ENCODE measurements around the gene GLCCI1. TPM values are rescaled to one million over a fixed set of nuclear protein-coding genes. Genes with fewer than 3 reads are reported as not detected.

The GLCCI1 gene
- total RNA-seq, 2 donors from 2014 or later, result 9.1 to 9.2 TPM

- DNase-seq (ENCODE audit: low spot score), result no peak
- H3K36me3 ChIP-seq, result no peaks in the 10 kb centered on the region
- no peaks in the 10 kb centered on the region for H3K4me1 ChIP-seq (replicated peaks)
- no peaks in the 10 kb centered on the region for H3K9me3 ChIP-seq
- 76% methylated on average over 4 of the region's 4 CpGs for WGBS
- no peak overlapping the region for H3K27ac ChIP-seq
- H3K4me3 ChIP-seq, result no peak overlapping the region
- no peaks in the 10 kb centered on the region for H3K27me3 ChIP-seq (replicated peaks; ENCODE audit: insufficient read depth)
- no peak for TF ChIP-seq POLR2AphosphoS5 (IDR thresholded peaks at IDR 0.05)
- no peak for TF ChIP-seq CTCF (IDR thresholded peaks at IDR 0.05)
- no peak for TF ChIP-seq POLR2A (IDR thresholded peaks at IDR 0.05)
- intact Hi-C loops (cut with DNase I), result no loop called here
Observed at GRCh38 chr7:7982904-7983303, 14.3 kb downstream of the GLCCI1 start.

GRCh38 chr7:7984424-7984823, 15.8 kb downstream of the GLCCI1 start:
- Histone ChIP-seq H3K27me3 (replicated peaks; ENCODE audit: insufficient read depth) (no peaks in the 10 kb centered on the region), H3K4me3 (no peak overlapping the region), H3K4me1 (replicated peaks) (no peaks in the 10 kb centered on the region), H3K9me3 (no peaks in the 10 kb centered on the region), H3K36me3 (no peaks in the 10 kb centered on the region), H3K27ac (no peak overlapping the region)
- intact Hi-C loops (cut with DNase I), result no loop called here
- WGBS, result 81% methylated on average over 3 of the region's 3 CpGs
- no peak for DNase-seq (ENCODE audit: low spot score)
- TF ChIP-seq CTCF (IDR thresholded peaks at IDR 0.05) (no peak), POLR2AphosphoS5 (IDR thresholded peaks at IDR 0.05) (no peak), POLR2A (IDR thresholded peaks at IDR 0.05) (no peak)

- Histone ChIP-seq H3K4me1 (replicated peaks) (no peaks in the 10 kb centered on the region), H3K27ac (no peak overlapping the region), H3K4me3 (no peak overlapping the region), H3K9me3 (no peaks in the 10 kb centered on the region), H3K36me3 (no peaks in the 10 kb centered on the region), H3K27me3 (replicated peaks; ENCODE audit: insufficient read depth) (no peaks in the 10 kb centered on the region)
- DNase-seq (ENCODE audit: low spot score), result no peak
- TF ChIP-seq POLR2AphosphoS5 (IDR thresholded peaks at IDR 0.05) (no peak), CTCF (IDR thresholded peaks at IDR 0.05) (no peak), POLR2A (IDR thresholded peaks at IDR 0.05) (no peak)
- intact Hi-C loops (cut with DNase I), result no loop called here
Observed at GRCh38 chr7:7988706-7989105, 20.1 kb downstream of the GLCCI1 start.

GRCh38 chr7:7989133-7989532, 20.5 kb downstream of the GLCCI1 start:
- no peaks in the 10 kb centered on the region for H3K9me3 ChIP-seq
- intact Hi-C loops (cut with DNase I), result no loop called here
- TF ChIP-seq CTCF (IDR thresholded peaks at IDR 0.05) (no peak), POLR2AphosphoS5 (IDR thresholded peaks at IDR 0.05) (no peak), POLR2A (IDR thresholded peaks at IDR 0.05) (no peak)
- no peak for DNase-seq (ENCODE audit: low spot score)
- H3K4me1 ChIP-seq (replicated peaks), result no peaks in the 10 kb centered on the region
- H3K36me3 ChIP-seq, result no peaks in the 10 kb centered on the region
- WGBS, result 94% methylated on average over 1 of the region's 1 CpG
- no peak overlapping the region for H3K4me3 ChIP-seq
- no peaks in the 10 kb centered on the region for H3K27me3 ChIP-seq (replicated peaks; ENCODE audit: insufficient read depth)
- H3K27ac ChIP-seq, result peak overlapping the region; percentile 6 to 33

- Histone ChIP-seq H3K27me3 (replicated peaks; ENCODE audit: insufficient read depth) (no peaks in the 10 kb centered on the region), H3K36me3 (no peaks in the 10 kb centered on the region), H3K4me1 (replicated peaks) (no peaks in the 10 kb centered on the region), H3K4me3 (no peak overlapping the region), H3K27ac (peak overlapping the region; percentile 6 to 33), H3K9me3 (no peaks in the 10 kb centered on the region)
- TF ChIP-seq CTCF (IDR thresholded peaks at IDR 0.05) (no peak), POLR2AphosphoS5 (IDR thresholded peaks at IDR 0.05) (no peak), POLR2A (IDR thresholded peaks at IDR 0.05) (no peak)
- intact Hi-C loops (cut with DNase I), result no loop called here
- 82% methylated on average over 5 of the region's 5 CpGs for WGBS
- no peak for DNase-seq (ENCODE audit: low spot score)
Observed at GRCh38 chr7:7989616-7990440, 21.2 kb downstream of the GLCCI1 start.
